Hematopoietic multipotent progenitor cell treated with erythropoietin and hydrocortisone succinate and interleukin-3 and kit ligand, for 8 days (in vitro differentiated cells): ENCODE data around the gene TMTC2.

Experiments
- DNase-seq: peaks from one replicate; pipeline ENCODE4 v3.0.0-alpha.2; 2015

TMTC2 gene

DNA sequence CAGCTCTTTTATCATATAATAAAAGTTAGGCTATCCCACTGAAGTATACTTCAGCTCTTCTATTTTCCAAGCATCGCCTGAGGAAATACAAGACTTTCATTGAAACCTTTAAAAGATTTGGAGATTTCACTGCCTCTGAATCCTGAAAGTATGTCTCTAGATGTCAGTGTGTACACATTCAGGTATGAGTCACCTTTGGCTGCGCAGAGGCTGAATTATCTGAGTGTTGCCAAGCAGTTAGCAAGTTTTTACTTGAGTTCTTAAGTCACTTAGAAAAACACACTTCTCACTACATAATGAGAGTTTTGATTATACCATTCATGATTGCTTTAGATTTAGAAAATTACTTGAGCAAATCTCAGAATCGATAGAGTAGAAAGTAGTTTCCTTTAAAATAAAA lies 210.3 kb downstream of the TMTC2 start:
- DNase-seq: no peak

- no peak for DNase-seq
Observed at GRCh38 chr12:82898441-82898840, 211.7 kb downstream of the TMTC2 start.

- DNase-seq: no peak
Observed at GRCh38 chr12:82904219-82904790, 217.6 kb downstream of the TMTC2 start.

- no peak for DNase-seq
Observed at GRCh38 chr12:82910246-82910893, 223.7 kb downstream of the TMTC2 start.

DNA sequence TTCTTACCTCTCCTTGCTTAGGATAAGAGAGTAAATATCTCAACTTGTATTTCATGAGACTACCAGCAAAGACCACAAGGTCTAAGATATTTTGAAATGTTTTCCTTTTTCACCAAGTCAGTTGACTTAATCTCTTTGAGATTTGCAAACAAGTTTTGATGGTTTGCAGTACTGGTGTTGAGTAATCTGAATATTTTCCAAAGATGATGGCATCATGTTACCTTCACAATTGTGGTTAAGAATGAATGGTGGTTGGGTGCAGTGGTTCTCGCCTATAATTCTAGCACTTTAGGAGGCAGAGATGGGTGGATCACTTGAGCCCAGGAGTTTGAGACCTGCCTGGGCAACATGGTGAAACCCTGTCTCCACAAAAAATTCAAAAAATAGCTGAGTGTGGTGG lies 225.7 kb downstream of the TMTC2 start:
- no peak for DNase-seq

DNA sequence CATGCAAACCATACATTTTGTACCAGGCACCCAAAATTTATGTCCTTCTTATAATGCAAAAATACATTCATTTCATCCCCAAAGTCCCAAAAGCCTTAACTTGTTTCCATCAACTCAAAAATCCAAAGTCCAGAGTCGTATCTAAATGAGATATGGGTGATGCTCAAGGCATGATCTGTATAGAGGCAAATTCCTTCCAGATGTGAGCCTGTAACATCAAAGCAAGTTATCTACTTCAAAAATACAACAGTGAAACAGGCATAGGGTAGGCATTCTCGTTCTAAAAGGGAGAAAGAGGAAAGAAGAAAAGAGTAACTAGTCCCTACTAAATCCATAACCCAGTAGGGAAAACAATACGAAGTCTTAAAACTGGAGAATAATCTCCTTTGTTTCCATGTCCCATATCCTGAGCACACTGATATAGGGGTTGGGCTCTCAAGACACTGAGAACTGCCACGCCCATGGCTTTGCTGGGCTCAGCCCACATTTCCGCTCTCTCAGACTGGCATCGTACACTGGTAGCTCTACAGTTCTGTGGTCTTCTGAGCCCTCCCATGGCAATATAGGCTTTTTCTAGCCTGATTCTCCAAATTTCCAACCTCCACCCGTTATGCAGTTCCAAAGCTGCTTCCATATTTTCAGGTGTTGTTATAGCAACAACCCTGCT lies 232.8 kb downstream of the TMTC2 start:
- DNase-seq: no peak

- no peak for DNase-seq
Observed at GRCh38 chr12:82923935-82924334, 237.2 kb downstream of the TMTC2 start.

DNA sequence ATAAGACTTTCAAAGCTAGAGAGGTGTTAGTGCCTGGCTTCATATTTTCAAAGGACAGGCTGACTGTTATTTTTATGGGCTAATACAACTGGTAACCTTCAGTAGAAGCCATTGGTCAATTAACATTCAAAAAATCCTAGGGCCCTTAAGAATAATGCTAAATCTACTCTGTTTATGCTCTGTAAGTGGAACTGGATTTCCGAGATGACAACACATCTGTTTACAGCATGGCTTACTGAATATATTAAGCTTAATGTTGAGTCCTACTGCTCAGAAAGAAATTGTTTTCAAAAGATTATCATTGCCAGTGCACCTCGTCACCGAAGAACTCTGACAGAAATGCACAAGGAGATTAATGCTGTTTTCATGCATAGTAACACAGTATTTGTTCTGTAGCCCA lies 239.9 kb downstream of the TMTC2 start:
- no peak for DNase-seq

GRCh38 chr12:82930301-82930700 lies 243.6 kb downstream of the TMTC2 start:
- no peak for DNase-seq

GRCh38 chr12:82931349-82932116 lies 244.8 kb downstream of the TMTC2 start:
- no peak for DNase-seq

- no peak for DNase-seq
Observed at GRCh38 chr12:82937151-82937550, 250.4 kb downstream of the TMTC2 start.

- DNase-seq: no peak
Observed at GRCh38 chr12:82942521-82942920, 255.8 kb downstream of the TMTC2 start.

- DNase-seq: no peak
Observed at GRCh38 chr12:82942991-82943401, 256.3 kb downstream of the TMTC2 start.

DNA sequence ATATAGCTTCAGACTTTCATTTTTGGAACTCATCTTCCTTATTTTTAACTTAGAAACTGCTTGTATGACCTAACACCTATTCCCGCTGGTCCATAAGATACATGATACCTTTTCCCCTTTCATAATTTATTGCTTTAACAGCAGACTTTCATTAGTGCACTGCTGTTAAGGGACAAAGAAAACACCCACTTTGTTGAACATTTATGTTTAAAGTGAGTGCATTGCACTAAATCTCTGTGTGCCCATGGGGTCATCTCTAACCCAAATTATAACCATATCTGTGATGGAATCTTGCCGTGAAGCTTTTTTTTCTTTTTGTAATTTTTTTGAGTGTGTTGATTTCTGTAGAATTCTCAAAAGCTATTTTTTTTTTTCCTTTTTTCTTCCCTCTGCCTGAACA lies 261.8 kb downstream of the TMTC2 start:
- no peak for DNase-seq

- DNase-seq: no peak
Observed at GRCh38 chr12:82950356-82950755, 263.6 kb downstream of the TMTC2 start.

DNA sequence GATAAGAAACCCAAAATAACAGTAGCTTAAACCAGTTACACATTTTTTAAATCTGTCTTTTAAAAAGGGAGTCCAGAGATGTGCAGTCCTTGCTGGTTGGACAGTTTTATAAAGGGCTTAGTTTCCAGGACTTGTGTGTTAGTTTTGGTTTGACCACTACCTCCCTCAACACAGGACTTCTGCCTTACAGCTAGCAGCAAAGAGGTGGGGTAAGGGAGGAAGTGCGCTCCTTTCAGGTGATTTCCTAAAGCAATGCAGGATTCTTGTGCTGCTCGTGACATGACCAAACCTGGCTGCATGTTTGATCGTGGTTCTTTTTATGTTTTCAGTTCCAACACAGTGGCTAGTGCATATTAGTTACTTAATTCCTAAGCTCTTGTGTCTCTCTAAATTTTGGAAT lies 266.2 kb downstream of the TMTC2 start:
- no peak for DNase-seq

GRCh38 chr12:82953397-82953796 lies 266.7 kb downstream of the TMTC2 start:
- no peak for DNase-seq

DNA sequence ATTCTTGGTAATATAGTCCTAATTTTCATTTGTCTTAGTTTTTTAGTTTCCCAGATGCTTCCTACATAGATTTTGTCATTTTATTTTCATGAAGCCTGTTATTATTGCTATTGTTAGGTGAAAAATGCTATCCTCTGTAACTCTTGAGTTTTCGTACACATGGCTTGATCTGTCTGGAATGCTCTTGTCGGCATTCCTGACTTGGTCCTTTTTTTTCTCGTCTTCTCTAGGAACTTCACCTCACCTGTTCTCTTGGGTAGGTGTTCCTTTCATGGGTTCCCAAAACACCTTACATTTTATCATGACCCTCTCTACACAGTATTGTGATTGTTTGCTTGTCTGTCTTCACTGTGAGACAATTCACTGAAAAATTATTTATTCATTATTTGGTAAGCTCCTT lies 267.4 kb downstream of the TMTC2 start:
- DNase-seq: no peak

- no peak for DNase-seq
Observed at GRCh38 chr12:82954572-82954971, 267.9 kb downstream of the TMTC2 start.

- no peak for DNase-seq
Observed at GRCh38 chr12:82955043-82955442, 268.3 kb downstream of the TMTC2 start.

DNA sequence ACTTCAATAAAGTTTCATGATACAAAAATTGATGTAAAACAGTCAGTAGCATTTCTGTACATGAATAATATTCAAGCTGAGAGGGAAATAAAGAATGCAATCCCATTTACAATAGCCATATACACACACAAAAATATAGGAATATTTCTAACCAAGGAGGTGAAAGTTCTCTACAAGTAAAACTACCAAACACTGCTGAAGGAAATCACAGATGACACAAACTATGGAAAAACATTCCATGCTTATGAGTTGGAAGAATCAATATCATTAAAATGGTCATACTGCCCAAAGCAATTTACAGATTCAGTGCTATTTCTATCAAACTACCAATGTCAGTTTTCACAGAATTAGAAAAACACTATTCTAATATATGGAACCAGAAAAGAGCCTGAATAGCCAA lies 272.3 kb downstream of the TMTC2 start:
- DNase-seq: no peak

GRCh38 chr12:82959821-82960220 lies 273.1 kb downstream of the TMTC2 start:
- DNase-seq: no peak

DNA sequence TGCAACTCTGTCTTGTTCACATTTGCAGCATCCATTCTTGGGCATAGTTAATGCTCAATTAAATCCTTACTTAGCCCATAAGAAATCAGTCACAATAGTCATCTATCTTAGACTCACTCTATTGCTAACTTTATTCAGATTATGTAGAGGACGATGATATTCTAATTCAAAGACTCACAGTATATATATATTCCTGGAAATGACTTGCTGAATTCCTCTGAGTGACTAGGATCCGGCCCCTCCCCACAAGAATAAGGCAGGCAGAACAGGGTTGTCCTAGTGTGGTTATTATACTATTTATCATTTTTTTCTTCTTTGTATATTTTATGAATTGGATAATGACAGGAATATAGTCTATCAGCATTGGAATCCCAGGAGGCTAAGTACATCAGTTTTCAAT lies 275.1 kb downstream of the TMTC2 start:
- DNase-seq: no peak

- no peak for DNase-seq
Observed at GRCh38 chr12:82963956-82964355, 277.2 kb downstream of the TMTC2 start.
